ENCODE data around the gene ALDH1L2. TPM values are rescaled to one million over a fixed set of nuclear protein-coding genes. Genes with fewer than 3 reads are reported as not detected.

The ALDH1L2 gene
- polyA plus RNA-seq, 1 donor from 2014 or later, result 0.35 TPM

GRCh38 chr12:105018776-105019175, 65.5 kb downstream of the ALDH1L2 start:
- H3K27me3 ChIP-seq (ENCODE audit: insufficient read depth, low read depth, low read length), result no peaks in the 10 kb centered on the region

GRCh38 chr12:105018012-105018411, 66.2 kb downstream of the ALDH1L2 start:
- H3K27ac ChIP-seq (ENCODE audit: low read length), result no peak overlapping the region

More at GRCh38 chr12:105018776-105019175, 65.5 kb downstream of the ALDH1L2 start:
- Histone ChIP-seq H3K27ac (ENCODE audit: low read length) (no peak overlapping the region), H2AFZ (ENCODE audit: low read depth, low read length) (no peak overlapping the region), H3K9ac (ENCODE audit: low read length) (no peak overlapping the region), H3K36me3 (ENCODE audit: insufficient read depth, low read length) (no peaks in the 10 kb centered on the region), H3K79me2 (replicated peaks; ENCODE audit: insufficient read depth, low read length) (no peaks in the 10 kb centered on the region), H3K9me3 (ENCODE audit: low read length) (no peaks in the 10 kb centered on the region), H3F3A (ENCODE audit: insufficient read depth, low read length, poor library complexity, severe bottlenecking) (no peaks in the 10 kb centered on the region), H3K4me3 (ENCODE audit: low read length) (no peak overlapping the region), H3K9me2 (ENCODE audit: insufficient read depth, low read length) (no peaks in the 10 kb centered on the region), H3K4me2 (ENCODE audit: low read length) (no peak overlapping the region), H4K20me1 (ENCODE audit: insufficient read depth) (no peaks in the 10 kb centered on the region)
- no peak for TF ChIP-seq SMC3 (conservative IDR thresholded peaks at IDR 0.05; ENCODE audit: poor library complexity)
- no peak for TF ChIP-seq MXI1 (conservative IDR thresholded peaks at IDR 0.05; ENCODE audit: poor library complexity, severe bottlenecking)

GRCh38 chr12:105015543-105015942, 68.7 kb downstream of the ALDH1L2 start:
- no peaks in the 10 kb centered on the region for H3K36me3 ChIP-seq (ENCODE audit: insufficient read depth, low read length)
- H2AFZ ChIP-seq (ENCODE audit: low read depth, low read length), result no peak overlapping the region
- H3F3A ChIP-seq (ENCODE audit: insufficient read depth, low read length, poor library complexity, severe bottlenecking), result no peaks in the 10 kb centered on the region
- no peaks in the 10 kb centered on the region for H3K9me2 ChIP-seq (ENCODE audit: insufficient read depth, low read length)
- H3K9me3 ChIP-seq (ENCODE audit: low read length), result no peaks in the 10 kb centered on the region
- peak overlapping the region; percentile 42 for H3K4me3 ChIP-seq (ENCODE audit: low read length)
- no peak for TF ChIP-seq RAD21 (conservative IDR thresholded peaks at IDR 0.05)
- no peak for TF ChIP-seq SMC3 (conservative IDR thresholded peaks at IDR 0.05; ENCODE audit: poor library complexity)
- no peak for TF ChIP-seq CTCF (IDR thresholded peaks at IDR 0.05; ENCODE audit: poor library complexity, severe bottlenecking)
- TF ChIP-seq MXI1 (conservative IDR thresholded peaks at IDR 0.05; ENCODE audit: poor library complexity, severe bottlenecking), result no peak
- TF ChIP-seq EP300 (conservative IDR thresholded peaks at IDR 0.05; ENCODE audit: poor library complexity, severe bottlenecking), result no peak
- TF ChIP-seq REST (IDR thresholded peaks at IDR 0.05; ENCODE audit: borderline replicate concordance), result no peak
- no peak for TF ChIP-seq POLR2AphosphoS5 (IDR thresholded peaks at IDR 0.05)
- TF ChIP-seq TAF1 (IDR thresholded peaks at IDR 0.05; ENCODE audit: low read depth), result no peak
- peak overlapping the region; percentile 52 for H3K27ac ChIP-seq (ENCODE audit: low read length)
- H3K79me2 ChIP-seq (replicated peaks; ENCODE audit: insufficient read depth, low read length), result no peaks in the 10 kb centered on the region
- no peak overlapping the region for H3K9ac ChIP-seq (ENCODE audit: low read length)
- no peak overlapping the region for H3K4me2 ChIP-seq (ENCODE audit: low read length)
- no peaks in the 10 kb centered on the region for H3K27me3 ChIP-seq (ENCODE audit: insufficient read depth, low read depth, low read length)
- H4K20me1 ChIP-seq (ENCODE audit: insufficient read depth), result no peaks in the 10 kb centered on the region

More at GRCh38 chr12:105018012-105018411, 66.2 kb downstream of the ALDH1L2 start:
- Histone ChIP-seq H3K9me2 (ENCODE audit: insufficient read depth, low read length) (no peaks in the 10 kb centered on the region), H4K20me1 (ENCODE audit: insufficient read depth) (no peaks in the 10 kb centered on the region), H3F3A (ENCODE audit: insufficient read depth, low read length, poor library complexity, severe bottlenecking) (no peaks in the 10 kb centered on the region), H3K4me2 (ENCODE audit: low read length) (no peak overlapping the region), H3K4me3 (ENCODE audit: low read length) (no peak overlapping the region), H3K9ac (ENCODE audit: low read length) (no peak overlapping the region), H3K27me3 (ENCODE audit: insufficient read depth, low read depth, low read length) (no peaks in the 10 kb centered on the region), H2AFZ (ENCODE audit: low read depth, low read length) (no peak overlapping the region), H3K9me3 (ENCODE audit: low read length) (no peaks in the 10 kb centered on the region), H3K36me3 (ENCODE audit: insufficient read depth, low read length) (no peaks in the 10 kb centered on the region), H3K79me2 (replicated peaks; ENCODE audit: insufficient read depth, low read length) (no peaks in the 10 kb centered on the region)
- TF ChIP-seq POLR2AphosphoS5 (IDR thresholded peaks at IDR 0.05) (no peak), MXI1 (conservative IDR thresholded peaks at IDR 0.05; ENCODE audit: poor library complexity, severe bottlenecking) (no peak)

Measured in neural cell (in vitro differentiated cells).